Measurements from ENCODE around the gene TRPV3.

TRPV3 gene

DNA sequence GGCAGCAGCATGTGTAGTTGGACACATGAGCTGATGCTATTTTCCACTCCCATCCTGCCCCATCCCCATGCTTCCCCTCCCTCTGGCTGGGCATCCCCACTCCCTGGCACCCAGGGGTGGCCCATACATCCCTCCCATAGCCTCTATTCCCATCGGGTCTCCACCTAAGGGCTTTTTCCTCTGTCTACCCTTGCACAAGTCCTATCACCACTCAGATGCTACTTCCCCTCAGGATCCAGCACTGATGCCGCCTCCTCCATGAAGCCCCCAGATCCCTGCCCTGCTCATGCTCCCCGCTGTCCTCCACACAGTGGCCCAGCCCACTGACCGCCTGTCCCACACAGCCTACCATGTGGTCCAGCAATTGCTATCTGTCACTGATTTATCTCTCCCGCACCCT is 35.8 kb upstream of the TRPV3 start:
- H3K9ac ChIP-seq (ENCODE audit: low read length): no peak overlapping the region
- H3F3A ChIP-seq (ENCODE audit: insufficient read depth, low read length): no peaks in the 10 kb centered on the region
- H4K20me1 ChIP-seq (ENCODE audit: insufficient read depth, low read length): no peaks in the 10 kb centered on the region
- no peaks in the 10 kb centered on the region for H3K4me1 ChIP-seq (ENCODE audit: insufficient read depth, low read length, severe bottlenecking)
- no peaks in the 10 kb centered on the region for H3K27me3 ChIP-seq (ENCODE audit: insufficient read depth, low read length)
- no peaks in the 10 kb centered on the region for H3K9me3 ChIP-seq (ENCODE audit: low read length)
- H3K4me2 ChIP-seq (ENCODE audit: low read length): no peak overlapping the region
- TF ChIP-seq, protein P1, sequence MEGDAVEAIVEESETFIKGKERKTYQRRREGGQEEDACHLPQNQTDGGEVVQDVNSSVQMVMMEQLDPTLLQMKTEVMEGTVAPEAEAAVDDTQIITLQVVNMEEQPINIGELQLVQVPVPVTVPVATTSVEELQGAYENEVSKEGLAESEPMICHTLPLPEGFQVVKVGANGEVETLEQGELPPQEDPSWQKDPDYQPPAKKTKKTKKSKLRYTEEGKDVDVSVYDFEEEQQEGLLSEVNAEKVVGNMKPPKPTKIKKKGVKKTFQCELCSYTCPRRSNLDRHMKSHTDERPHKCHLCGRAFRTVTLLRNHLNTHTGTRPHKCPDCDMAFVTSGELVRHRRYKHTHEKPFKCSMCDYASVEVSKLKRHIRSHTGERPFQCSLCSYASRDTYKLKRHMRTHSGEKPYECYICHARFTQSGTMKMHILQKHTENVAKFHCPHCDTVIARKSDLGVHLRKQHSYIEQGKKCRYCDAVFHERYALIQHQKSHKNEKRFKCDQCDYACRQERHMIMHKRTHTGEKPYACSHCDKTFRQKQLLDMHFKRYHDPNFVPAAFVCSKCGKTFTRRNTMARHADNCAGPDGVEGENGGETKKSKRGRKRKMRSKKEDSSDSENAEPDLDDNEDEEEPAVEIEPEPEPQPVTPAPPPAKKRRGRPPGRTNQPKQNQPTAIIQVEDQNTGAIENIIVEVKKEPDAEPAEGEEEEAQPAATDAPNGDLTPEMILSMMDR (IDR thresholded peaks at IDR 0.05; ENCODE audit: low read length): no peak
- TF ChIP-seq EZH2 (IDR thresholded peaks at IDR 0.05; ENCODE audit: borderline replicate concordance, low read length): no peak
- H2AFZ ChIP-seq (ENCODE audit: low read length): no peak overlapping the region
- no peak overlapping the region for H3K27ac ChIP-seq (ENCODE audit: low read depth, low read length, poor library complexity, severe bottlenecking)
- no peaks in the 10 kb centered on the region for H3K9me2 ChIP-seq (ENCODE audit: low read depth, low read length)
- H3K4me3 ChIP-seq (ENCODE audit: low read depth, low read length, poor library complexity, severe bottlenecking): no peak overlapping the region
- no peaks in the 10 kb centered on the region for H3K79me2 ChIP-seq (ENCODE audit: insufficient read depth, low read length)
- H3K36me3 ChIP-seq (ENCODE audit: insufficient read depth, low read length): 0 out of 2 replicates have a peak, but pooled peaks cover 3% of the 10 kb centered on the region

DNA sequence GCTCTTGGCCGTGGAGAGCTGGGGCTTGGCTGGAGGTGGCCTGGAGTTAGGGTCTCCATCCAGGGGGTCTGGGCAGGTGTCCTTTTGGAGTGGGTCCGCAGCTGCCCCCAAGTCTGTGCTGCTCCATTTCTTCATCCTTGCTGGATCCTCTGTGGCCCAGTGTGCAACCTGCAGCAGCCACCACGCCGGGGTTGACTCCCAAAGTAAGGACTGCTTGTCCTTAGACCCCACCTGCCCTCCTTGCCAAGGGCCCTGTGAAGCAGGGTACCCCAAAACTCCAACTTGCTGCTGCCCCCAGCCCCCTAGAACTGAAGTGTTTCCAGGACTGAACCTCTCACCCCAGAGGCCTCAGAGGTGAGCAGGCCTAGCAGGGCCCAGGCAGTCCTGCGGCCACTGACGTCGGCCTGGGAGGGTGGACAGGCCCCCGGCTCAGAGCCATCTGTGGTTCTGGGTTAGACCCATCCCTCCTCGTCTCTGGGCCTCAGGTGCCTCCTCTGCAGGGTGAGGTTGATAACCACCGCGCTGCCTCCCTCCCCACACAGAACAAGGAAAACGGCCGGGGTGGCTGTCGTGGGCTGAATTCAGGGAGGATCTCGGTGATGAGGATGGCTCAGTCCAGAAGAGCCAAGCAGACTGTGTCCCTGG is 34.7 kb upstream of the TRPV3 start:
- Histone ChIP-seq H3K27me3 (ENCODE audit: insufficient read depth, low read length) (no peaks in the 10 kb centered on the region), H3K9me3 (ENCODE audit: low read length) (no peaks in the 10 kb centered on the region), H3K4me1 (ENCODE audit: insufficient read depth, low read length, severe bottlenecking) (no peaks in the 10 kb centered on the region), H2AFZ (ENCODE audit: low read length) (no peak overlapping the region), H3K4me2 (ENCODE audit: low read length) (no peak overlapping the region), H4K20me1 (ENCODE audit: insufficient read depth, low read length) (no peaks in the 10 kb centered on the region), H3K79me2 (ENCODE audit: insufficient read depth, low read length) (no peaks in the 10 kb centered on the region), H3K36me3 (ENCODE audit: insufficient read depth, low read length) (0 out of 2 replicates have a peak, but pooled peaks cover 3% of the 10 kb centered on the region), H3K9ac (ENCODE audit: low read length) (no peak overlapping the region), H3K27ac (ENCODE audit: low read depth, low read length, poor library complexity, severe bottlenecking) (no peak overlapping the region), H3K9me2 (ENCODE audit: low read depth, low read length) (no peaks in the 10 kb centered on the region), H3F3A (ENCODE audit: insufficient read depth, low read length) (no peaks in the 10 kb centered on the region), H3K4me3 (ENCODE audit: low read depth, low read length, poor library complexity, severe bottlenecking) (no peak overlapping the region)
- TF ChIP-seq EZH2 (IDR thresholded peaks at IDR 0.05; ENCODE audit: borderline replicate concordance, low read length): no peak
- TF ChIP-seq, protein P1 (IDR thresholded peaks at IDR 0.05; ENCODE audit: low read length): no peak

DNA sequence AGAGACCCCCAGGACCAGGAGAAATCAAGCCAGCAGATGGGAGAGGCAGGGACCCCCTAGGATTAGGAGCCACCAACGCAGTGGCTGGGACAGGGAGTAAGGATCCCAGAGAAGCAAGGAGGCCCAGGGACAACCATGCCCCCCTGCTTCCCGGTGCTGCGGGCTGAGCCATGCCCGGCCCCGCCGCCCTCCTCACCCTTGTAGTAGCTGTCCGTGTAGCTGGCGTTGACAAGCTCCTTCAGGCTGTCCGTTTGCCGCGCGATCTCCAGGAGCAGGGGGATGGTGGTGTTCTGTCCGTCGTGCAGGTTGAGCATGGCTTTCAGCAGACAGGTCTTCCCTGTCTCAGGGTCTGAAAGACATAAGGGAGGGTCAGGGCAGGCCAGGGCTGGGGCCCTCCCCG is 33.2 kb upstream of the TRPV3 start:
- H3K4me2 ChIP-seq (ENCODE audit: low read length): no peak overlapping the region
- no peak overlapping the region for H2AFZ ChIP-seq (ENCODE audit: low read length)
- H3K9me3 ChIP-seq (ENCODE audit: low read length): no peaks in the 10 kb centered on the region
- TF ChIP-seq EZH2 (IDR thresholded peaks at IDR 0.05; ENCODE audit: borderline replicate concordance, low read length): no peak
- TF ChIP-seq, protein P1 (IDR thresholded peaks at IDR 0.05; ENCODE audit: low read length): no peak
- 0 out of 2 replicates have a peak, but pooled peaks cover 3% of the 10 kb centered on the region for H3K36me3 ChIP-seq (ENCODE audit: insufficient read depth, low read length)
- H3K79me2 ChIP-seq (ENCODE audit: insufficient read depth, low read length): no peaks in the 10 kb centered on the region
- H3K27me3 ChIP-seq (ENCODE audit: insufficient read depth, low read length): no peaks in the 10 kb centered on the region
- H3K4me3 ChIP-seq (ENCODE audit: low read depth, low read length, poor library complexity, severe bottlenecking): no peak overlapping the region
- no peaks in the 10 kb centered on the region for H3F3A ChIP-seq (ENCODE audit: insufficient read depth, low read length)
- H3K4me1 ChIP-seq (ENCODE audit: insufficient read depth, low read length, severe bottlenecking): no peaks in the 10 kb centered on the region
- H3K9ac ChIP-seq (ENCODE audit: low read length): no peak overlapping the region
- H3K9me2 ChIP-seq (ENCODE audit: low read depth, low read length): no peaks in the 10 kb centered on the region
- no peak overlapping the region for H3K27ac ChIP-seq (ENCODE audit: low read depth, low read length, poor library complexity, severe bottlenecking)
- H4K20me1 ChIP-seq (ENCODE audit: insufficient read depth, low read length): no peaks in the 10 kb centered on the region
